ENCODE measurements around the gene KBTBD8.

DNA sequence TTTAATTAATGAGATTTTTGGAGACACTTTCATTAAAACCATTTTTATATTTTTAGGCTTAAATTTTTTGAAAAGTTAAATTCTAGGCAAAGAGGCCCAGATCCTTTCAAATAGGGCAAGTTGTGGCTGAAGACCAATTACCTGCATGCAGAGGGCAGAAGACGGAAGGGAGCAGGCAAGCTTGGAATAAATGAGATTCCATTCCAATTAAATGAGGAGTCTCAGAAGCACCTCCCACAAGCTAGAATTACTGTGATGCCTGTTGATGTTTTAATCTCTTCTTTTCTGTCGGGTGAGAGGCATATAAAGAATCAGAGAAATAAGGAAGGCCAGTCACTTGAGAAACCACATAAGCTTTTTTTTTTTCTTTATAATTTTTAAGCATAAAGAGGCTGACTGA, 46.8 kb downstream of the KBTBD8 start:
- TF ChIP-seq, protein P1, sequence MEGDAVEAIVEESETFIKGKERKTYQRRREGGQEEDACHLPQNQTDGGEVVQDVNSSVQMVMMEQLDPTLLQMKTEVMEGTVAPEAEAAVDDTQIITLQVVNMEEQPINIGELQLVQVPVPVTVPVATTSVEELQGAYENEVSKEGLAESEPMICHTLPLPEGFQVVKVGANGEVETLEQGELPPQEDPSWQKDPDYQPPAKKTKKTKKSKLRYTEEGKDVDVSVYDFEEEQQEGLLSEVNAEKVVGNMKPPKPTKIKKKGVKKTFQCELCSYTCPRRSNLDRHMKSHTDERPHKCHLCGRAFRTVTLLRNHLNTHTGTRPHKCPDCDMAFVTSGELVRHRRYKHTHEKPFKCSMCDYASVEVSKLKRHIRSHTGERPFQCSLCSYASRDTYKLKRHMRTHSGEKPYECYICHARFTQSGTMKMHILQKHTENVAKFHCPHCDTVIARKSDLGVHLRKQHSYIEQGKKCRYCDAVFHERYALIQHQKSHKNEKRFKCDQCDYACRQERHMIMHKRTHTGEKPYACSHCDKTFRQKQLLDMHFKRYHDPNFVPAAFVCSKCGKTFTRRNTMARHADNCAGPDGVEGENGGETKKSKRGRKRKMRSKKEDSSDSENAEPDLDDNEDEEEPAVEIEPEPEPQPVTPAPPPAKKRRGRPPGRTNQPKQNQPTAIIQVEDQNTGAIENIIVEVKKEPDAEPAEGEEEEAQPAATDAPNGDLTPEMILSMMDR (conservative IDR thresholded peaks at IDR 0.05; ENCODE audit: low read depth, low read length): no peak
- no peak for TF ChIP-seq EZH2phosphoT487 (IDR thresholded peaks at IDR 0.05; ENCODE audit: borderline replicate concordance, low read length)
